HG02973 (cell line): Measurements from ENCODE around the gene ZNF782.
"Not testable (repeated sequence)": the region's sequence is repeated elsewhere in the genome, so short reads cannot be mapped to it uniquely, and the experiment has no call there.

Source experiments
- ATAC-seq: cut with Tn5 transposase; IDR thresholded peaks from one replicate; pipeline ENCODE4 v1.9.1; 2021; ENCODE audit warnings: moderate library complexity; ENCODE audit not compliant: unreplicated experiment

Gene ZNF782

GRCh38 chr9:96853781-96854650, at the start of gene ZNF782:
ZNF782 (minus strand) TSS chr9:96854514; CDS start chr9:96851961, 2,553 bp downstream.
- peak; percentile 86 for ATAC-seq

- not testable (repeated sequence) for ATAC-seq
Observed at GRCh38 chr9:96900010-96900409, 45.7 kb upstream of the ZNF782 start.

GRCh38 chr9:96892131-96892530, 37.8 kb upstream of the ZNF782 start:
- no peak for ATAC-seq

GRCh38 chr9:96888591-96888990, 34.3 kb upstream of the ZNF782 start:
- ATAC-seq = no peak

- no peak for ATAC-seq
Observed at GRCh38 chr9:96885424-96885823, 31.1 kb upstream of the ZNF782 start.

GRCh38 chr9:96884443-96884842, 30.1 kb upstream of the ZNF782 start:
- no peak for ATAC-seq

- no peak for ATAC-seq
Observed at GRCh38 chr9:96883922-96884321, 29.6 kb upstream of the ZNF782 start.

- ATAC-seq = no peak
Observed at GRCh38 chr9:96877269-96877668, 23.0 kb upstream of the ZNF782 start.

GRCh38 chr9:96875461-96876142, 21.3 kb upstream of the ZNF782 start:
- peak; percentile 28 for ATAC-seq

GRCh38 chr9:96874947-96875460, 20.7 kb upstream of the ZNF782 start:
- peak; percentile 73 for ATAC-seq

GRCh38 chr9:96874201-96874785, 20.0 kb upstream of the ZNF782 start:
- no peak for ATAC-seq

GRCh38 chr9:96871176-96871575, 16.9 kb upstream of the ZNF782 start:
- no peak for ATAC-seq

GRCh38 chr9:96868709-96869108, 14.4 kb upstream of the ZNF782 start:
- ATAC-seq = no peak

- ATAC-seq = no peak
Observed at GRCh38 chr9:96867079-96867804, 12.9 kb upstream of the ZNF782 start.

GRCh38 chr9:96865240-96865639, 10.9 kb upstream of the ZNF782 start:
- ATAC-seq = not testable (repeated sequence)

- no peak for ATAC-seq
Observed at GRCh38 chr9:96859461-96860198, 5.3 kb upstream of the ZNF782 start.

GRCh38 chr9:96858670-96859069, 4.4 kb upstream of the ZNF782 start:
- no peak for ATAC-seq

- no peak for ATAC-seq
Observed at GRCh38 chr9:96858018-96858573, 3.8 kb upstream of the ZNF782 start.

- peak; percentile 45 for ATAC-seq
Observed at GRCh38 chr9:96856363-96857286, 2.3 kb upstream of the ZNF782 start.
